ENCODE data around the gene MRPL14.

GRCh38 chr6:44142835-44143234 lies 15.6 kb upstream of the MRPL14 start:
- no peak for TF ChIP-seq RARB (CRISPR knock-in tag; IDR thresholded peaks at IDR 0.05)
- TF ChIP-seq PATZ1 (CRISPR knock-in tag; IDR thresholded peaks at IDR 0.05; ENCODE audit: borderline replicate concordance): no peak
- no peak for TF ChIP-seq SNAI2 (CRISPR knock-in tag; IDR thresholded peaks at IDR 0.05)
- TF ChIP-seq BACH2 (CRISPR knock-in tag; IDR thresholded peaks at IDR 0.05; ENCODE audit: borderline replicate concordance): no peak
- TF ChIP-seq ZNF70 (CRISPR knock-in tag; IDR thresholded peaks at IDR 0.05): no peak
- TF ChIP-seq ARNTL (CRISPR knock-in tag; IDR thresholded peaks at IDR 0.05; ENCODE audit: borderline replicate concordance, low read depth): no peak
- no peak for TF ChIP-seq OSR1 (CRISPR knock-in tag; IDR thresholded peaks at IDR 0.05)
- no peak for TF ChIP-seq ZNF565 (CRISPR knock-in tag; conservative IDR thresholded peaks at IDR 0.05; ENCODE audit: low read depth)
- TF ChIP-seq CREB5 (CRISPR knock-in tag; IDR thresholded peaks at IDR 0.05; ENCODE audit: low read depth): no peak
- TF ChIP-seq ZNF8 (CRISPR knock-in tag; IDR thresholded peaks at IDR 0.05): no peak
- no peak for TF ChIP-seq TSHZ2 (CRISPR knock-in tag; IDR thresholded peaks at IDR 0.05)
